H1 (cell line): ENCODE measurements around the gene NQO2. TPM values are rescaled to one million over a fixed set of nuclear protein-coding genes. Genes with fewer than 3 reads are reported as not detected.

Source experiments
- CTCF ChIA-PET: fragments of 300-600 bp; sonication (Branson Sonifier 250); formaldehyde crosslinking; loops from one replicate; lab custom pipeline; 2021; ENCODE audit not compliant: partially characterized antibody; lab: Charles Lee
- POLR2A ChIA-PET: fragments of 300-600 bp; sonication (Branson Sonifier 250); formaldehyde crosslinking; loops from one replicate; lab custom pipeline; 2021; ENCODE audit warnings: inconsistent platforms; ENCODE audit not compliant: partially characterized antibody; lab: Charles Lee
- DNase-seq, 2 experiments: peaks; one replicate each; pipeline versions ENCODE4 v3.0.0 to v3.0.0-alpha.2; 2010 to 2022; ENCODE audit warnings: low spot score in 2 of 2, low read depth in 1 of 2, mixed read lengths in 1 of 2
- FAIRE-seq: peaks from 2 replicates; lab custom pipeline; 2011; peaks lifted over from hg19 to GRCh38; lab: Jason Lieb, UNC
- H2AFZ ChIP-seq: 2 replicates; pipeline ENCODE4 v1.8.1; 2012; ENCODE audit warnings: low read length, inconsistent platforms
- H2AK5ac ChIP-seq: 2 replicates; pipeline ENCODE4 v1.6.1; 2013; ENCODE audit warnings: low read depth, low read length
- H2BK120ac ChIP-seq: replicated peaks from 2 replicates; pipeline ENCODE3; 2013; ENCODE audit warnings: low read depth, low read length, inconsistent platforms
- H2BK12ac ChIP-seq: 2 replicates; pipeline ENCODE4 v1.6.1; 2013; ENCODE audit warnings: low read depth, low read length
- H2BK15ac ChIP-seq: 2 replicates; pipeline ENCODE4 v1.6.1; 2013; ENCODE audit warnings: low read length
- H2BK20ac ChIP-seq: 2 replicates; pipeline ENCODE4 v1.6.1; 2013; ENCODE audit warnings: low read length
- H2BK5ac ChIP-seq: 2 replicates; pipeline ENCODE4 v1.6.1; 2013; ENCODE audit warnings: low read depth, low read length
- H3K14ac ChIP-seq: 2 replicates; pipeline ENCODE4 v1.6.1; 2013; ENCODE audit warnings: inconsistent platforms; ENCODE audit not compliant: insufficient read length
- H3K18ac ChIP-seq: 2 replicates; pipeline ENCODE4 v1.6.1; 2013; ENCODE audit warnings: low read length; ENCODE audit errors: extremely low read depth
- H3K23ac ChIP-seq: 2 replicates; pipeline ENCODE4 v1.6.1; 2013; ENCODE audit warnings: inconsistent platforms; ENCODE audit not compliant: insufficient read length
- H3K23me2 ChIP-seq: 2 replicates; pipeline ENCODE4 v1.6.1; 2013; ENCODE audit warnings: low read depth, low read length
- H3K27ac ChIP-seq: 2 replicates; pipeline ENCODE4 v1.6.1; 2011; ENCODE audit warnings: low read depth, low read length, inconsistent platforms
- H3K27me3 ChIP-seq, 4 experiments: replicated peaks in 1 of 4; 1 replicate in 1 of 4; 2 replicates in 3 of 4; pipeline versions ENCODE4 v1.6.1 to v1.8.1; 2011 to 2013; ENCODE audit warnings: low read length in 3 of 4, mild to moderate bottlenecking in 3 of 4, inconsistent platforms in 2 of 4, mixed read lengths in 2 of 4, moderate library complexity in 1 of 4; ENCODE audit not compliant: control insufficient read depth in 3 of 4, insufficient read depth in 3 of 4; ENCODE audit errors: extremely low read depth in 1 of 4
- H3K36me3 ChIP-seq, 4 experiments: 2 replicates each; pipeline versions ENCODE4 v1.6.1 to v1.8.1; 2011 to 2013; ENCODE audit warnings: mild to moderate bottlenecking in 4 of 4, low read length in 3 of 4, moderate library complexity in 2 of 4, control low read depth in 1 of 4, inconsistent platforms in 1 of 4; ENCODE audit not compliant: insufficient read depth in 4 of 4, control insufficient read depth in 2 of 4
- H3K4ac ChIP-seq: replicated peaks from 2 replicates; pipeline ENCODE3; 2013; ENCODE audit warnings: low read length, low read depth, mixed read lengths, inconsistent platforms; ENCODE audit not compliant: insufficient read length
- H3K4me1 ChIP-seq, 4 experiments: replicated peaks in 1 of 4; 1 replicate in 1 of 4; 2 replicates in 3 of 4; pipeline versions ENCODE4 v1.6.1 to v1.8.1; 2011 to 2013; ENCODE audit warnings: low read length in 3 of 4, inconsistent platforms in 2 of 4, mixed read lengths in 1 of 4; ENCODE audit not compliant: insufficient read depth in 4 of 4, control insufficient read depth in 3 of 4
- H3K4me2 ChIP-seq, 2 experiments: 2 replicates each; pipeline versions ENCODE4 v1.6.1 to v1.8.1; 2011 to 2013; ENCODE audit warnings: low read depth in 2 of 2, low read length in 2 of 2, control low read depth in 1 of 2, inconsistent platforms in 1 of 2, mild to moderate bottlenecking in 1 of 2; ENCODE audit not compliant: insufficient read depth in 1 of 2
- H3K4me3 ChIP-seq, 4 experiments: fragments of 200-600, 300-600 bp in 1 of 4; sonication (generic), shearing (Covaris generic), sonication (Bioruptor Twin) in 1 of 4; 2 replicates each; pipeline versions ENCODE4 v1.5.1 to v1.8.1; 2011 to 2016; ENCODE audit warnings: low read length in 4 of 4, low read depth in 3 of 4, control low read depth in 2 of 4, inconsistent platforms in 2 of 4, mild to moderate bottlenecking in 2 of 4, mixed read lengths in 1 of 4, moderate library complexity in 1 of 4; ENCODE audit not compliant: insufficient read depth in 2 of 4; ENCODE audit errors: extremely low read depth in 1 of 4
- H3K56ac ChIP-seq: replicated peaks from 2 replicates; pipeline ENCODE3; 2013; ENCODE audit warnings: low read depth, mild to moderate bottlenecking, mixed read lengths, low read length, inconsistent platforms; ENCODE audit not compliant: insufficient read length
- H3K79me1 ChIP-seq: 2 replicates; pipeline ENCODE4 v1.6.1; 2013; ENCODE audit warnings: low read depth, low read length, control low read depth
- H3K79me2 ChIP-seq, 2 experiments: 2 replicates each; pipeline versions ENCODE4 v1.6.1 to v1.8.1; 2012 to 2013; ENCODE audit warnings: low read length in 2 of 2, mild to moderate bottlenecking in 2 of 2, inconsistent platforms in 1 of 2; ENCODE audit not compliant: insufficient read depth in 2 of 2, control insufficient read depth in 1 of 2
- H3K9ac ChIP-seq, 4 experiments: replicated peaks in 1 of 4; 1 replicate in 1 of 4; 2 replicates in 3 of 4; pipeline versions ENCODE4 v1.6.1 to v1.8.1; 2011 to 2013; ENCODE audit warnings: low read depth in 3 of 4, low read length in 3 of 4, control low read depth in 2 of 4, mild to moderate bottlenecking in 2 of 4, moderate library complexity in 2 of 4, inconsistent platforms in 1 of 4; ENCODE audit errors: extremely low read depth in 1 of 4
- H3K9me3 ChIP-seq, 2 experiments: 2 replicates each; pipeline versions ENCODE4 v1.6.1 to v1.8.1; 2012 to 2013; ENCODE audit warnings: mild to moderate bottlenecking in 2 of 2, moderate library complexity in 2 of 2, control low read depth in 1 of 2, inconsistent platforms in 1 of 2, low read depth in 1 of 2, low read length in 1 of 2, mixed read lengths in 1 of 2; ENCODE audit not compliant: insufficient read depth in 2 of 2
- H4K20me1 ChIP-seq, 2 experiments: replicated peaks in 1 of 2; 2 replicates each; pipeline versions ENCODE3 to v1.8.1; 2011 to 2013; ENCODE audit warnings: inconsistent platforms in 2 of 2, low read length in 2 of 2, mild to moderate bottlenecking in 1 of 2; ENCODE audit not compliant: insufficient read depth in 2 of 2, control insufficient read depth in 1 of 2
- H4K5ac ChIP-seq: 2 replicates; pipeline ENCODE4 v1.6.1; 2013; ENCODE audit warnings: low read length, low read depth, mixed read lengths, inconsistent platforms; ENCODE audit not compliant: insufficient read length
- H4K8ac ChIP-seq: 2 replicates; pipeline ENCODE4 v1.8.0; 2013; ENCODE audit warnings: mild to moderate bottlenecking, moderate library complexity, low read length, inconsistent platforms; ENCODE audit not compliant: insufficient read depth; ENCODE audit errors: extremely low read depth
- H4K91ac ChIP-seq: replicated peaks from 2 replicates; pipeline ENCODE3; 2013; ENCODE audit warnings: low read length, mixed read lengths, inconsistent platforms; ENCODE audit not compliant: insufficient read length
- ATF3 ChIP-seq: IDR thresholded peaks from 2 replicates; pipeline ENCODE4 v1.6.1; 2011; ENCODE audit warnings: low read depth, mild to moderate bottlenecking, low read length; ENCODE audit not compliant: insufficient read depth
- BRCA1 ChIP-seq: IDR thresholded peaks from 2 replicates; pipeline ENCODE4 v1.6.1; 2012; ENCODE audit warnings: low read depth, low read length, improper control_type of control experiment
- E2F6 ChIP-seq: IDR thresholded peaks from 2 replicates; pipeline ENCODE4 v1.6.1; 2012; ENCODE audit warnings: inconsistent platforms
- EGR1 ChIP-seq: IDR thresholded peaks from 2 replicates; pipeline ENCODE4 v1.6.1; 2011; ENCODE audit warnings: low read depth, low read length, borderline replicate concordance
- EP300 ChIP-seq, 2 experiments: IDR thresholded peaks; 1 replicate in 1 of 2; 2 replicates in 1 of 2; pipeline ENCODE4 v1.6.1; 2011 to 2012; ENCODE audit warnings: low read depth in 2 of 2, low read length in 2 of 2, mild to moderate bottlenecking in 2 of 2, borderline replicate concordance in 1 of 2, inconsistent platforms in 1 of 2, moderate library complexity in 1 of 2
- EZH2 ChIP-seq: fragments of 200-600 bp; sonication (generic); IDR thresholded peaks from 2 replicates; pipeline ENCODE4 v1.7.1; 2012; ENCODE audit warnings: low read depth, mild to moderate bottlenecking, moderate library complexity, low read length, inconsistent platforms; ENCODE audit not compliant: severe bottlenecking
- KDM5A ChIP-seq: fragments of 200-600 bp; IDR thresholded peaks from 2 replicates; pipeline ENCODE4 v1.7.1; 2012; ENCODE audit warnings: mild to moderate bottlenecking, low read length, inconsistent platforms, mixed read lengths
- PHF8 ChIP-seq: fragments of 200-600 bp; sonication (generic); conservative IDR thresholded peaks from 2 replicates; pipeline ENCODE4 v1.7.1; 2012; ENCODE audit warnings: low read depth, mild to moderate bottlenecking, inconsistent platforms, low read length, moderate library complexity
- RFX5 ChIP-seq: IDR thresholded peaks from 2 replicates; pipeline ENCODE4 v1.6.1; 2011; ENCODE audit warnings: low read depth, low read length, improper control_type of control experiment, borderline replicate concordance
- TBP ChIP-seq: IDR thresholded peaks from 2 replicates; pipeline ENCODE4 v1.6.1; 2011; ENCODE audit warnings: low read depth, low read length, improper control_type of control experiment
- YY1 ChIP-seq: IDR thresholded peaks from 2 replicates; pipeline ENCODE4 v1.6.1; 2011; ENCODE audit warnings: low read depth, mild to moderate bottlenecking, low read length
- WGBS, 2 experiments: shearing (Covaris generic) in 1 of 2; methylation state at CpG; one replicate each; pipeline versions ENCODE4 v1.1.6 to v1.1.7; 2013 to 2015; ENCODE audit warnings: low lambda C conversion rate in 2 of 2, mixed read lengths in 2 of 2, inconsistent platforms in 1 of 2, low coverage in 1 of 2, missing lambda C conversion rate in 1 of 2; ENCODE audit not compliant: insufficient replicate concordance in 2 of 2, insufficient coverage in 1 of 2, insufficient read length in 1 of 2; ENCODE audit errors: extremely low coverage in 1 of 2, missing lambda C conversion rate in 1 of 2; 5-methylcytosine and 5-hydroxymethylcytosine counted together
- polyA plus RNA-seq, 7 experiments: library from polyadenylated mRNA; depleted of rRNA in 3 of 7; stranded (reverse) in 5 of 7; unstranded in 2 of 7; fragments of >200 nt in 5 of 7; fragments of 200-250 nt in 2 of 7; gene quantifications; 1 replicate in 5 of 7; 2 replicates in 1 of 7; 4 replicates in 1 of 7; pipeline versions ENCODE4 v1.2.1 to v1.2.3, GENCODE V29; 2011 to 2013; ENCODE audit warnings: missing spikeins in 2 of 7, mixed read lengths in 2 of 7
- total RNA-seq: library from RNA; stranded (reverse); fragmentation: NEBNext Ultra II Directional; extraction: Animal tissue kit (Norgen Biotek cat#: 25700); gene quantifications from 2 replicates; pipeline ENCODE4 v1.2.1, GENCODE V29; 2021

NQO2 gene
- total and polyA plus RNA-seq, 2 of the 8 experiments (the other 6 are each of a cell fraction or from before 2014, with no cell fraction given): 135 to 168 TPM

GRCh38 chr6:2982426-2983117 lies 17.1 kb upstream of the NQO2 start:
- Histone ChIP-seq H2BK5ac (no peak overlapping the region), H4K8ac (no peak overlapping the region; the same call in 1 of the 2 replicates), H3K23ac (no peak overlapping the region), H2AFZ (no peak overlapping the region), H2BK12ac (no peak overlapping the region), H3K9ac (no peak overlapping the region), H2BK15ac (0 out of 2 replicates have a peak overlapping the region, but pooled peaks have one; percentile 50), H2BK120ac (no peak overlapping the region), H2BK20ac (no peak overlapping the region), H3K4me3 (no peak overlapping the region), H3K79me1 (no peaks in the 10 kb centered on the region), H3K4me1 (peaks cover 2 to 9% (median 6%) of the 10 kb centered on the region in 4 experiments; a peak in 5 of 7 replicates), H3K27me3 (no peaks in the 10 kb centered on the region), H3K4ac (no peak overlapping the region), H4K20me1 (no peaks in the 10 kb centered on the region), H3K36me3 (no peaks in the 10 kb centered on the region), H4K5ac (no peak overlapping the region), H3K23me2 (no peaks in the 10 kb centered on the region; the same call in 1 of the 2 replicates), H4K91ac (peak overlapping the region; percentile 30), H3K18ac (no peak overlapping the region), H2AK5ac (no peak overlapping the region; the same call in 1 of the 2 replicates), H3K14ac (no peak overlapping the region), H3K27ac (no peak overlapping the region), H3K4me2 (no peak overlapping the region), H3K9me3 (no peaks in the 10 kb centered on the region), H3K79me2 (no peaks in the 10 kb centered on the region), H3K56ac (no peak overlapping the region)
- no peak for DNase-seq
- ChIA-PET CTCF (interaction anchor here (0.7 to 9.3 kb wide), 4 partner anchors 30 to 238 kb away, joined by 3 to 54 read pairs (median 4); no protein-coding TSS in a partner anchor), POLR2A (interaction anchor here (1.3 kb wide), 1 partner anchor 11 kb away, joined by 3 read pairs; the partner anchor contains the start of gene SERPINB6)
- 93% methylated on average over 4 of the region's 4 CpGs; no CpG with 5 or more reads in 1 of the 2 experiments for WGBS, 2 experiments
- FAIRE-seq: no peak
- TF ChIP-seq PHF8 (no peak), RFX5 (no peak), EP300 (IDR thresholded peaks at IDR 0.05; ENCODE audit: borderline replicate concordance in 1 of 2, low read depth in 2 of 2, low read length in 2 of 2) (no peak), BRCA1 (no peak), EZH2 (no peak), KDM5A (no peak), E2F6 (no peak), EGR1 (no peak), YY1 (no peak), ATF3 (no peak), TBP (no peak)
